ENCODE measurements around the gene GYS2.

- TF ChIP-seq CTCF (IDR thresholded peaks at IDR 0.05) (no peak), EP300 (IDR thresholded peaks at IDR 0.05) (no peak), POLR2A (IDR thresholded peaks at IDR 0.05) (no peak)
These were observed 59.1 kb downstream of the GYS2 start for GRCh38 chr12:21545557-21545956.
